ENCODE results near the gene SPRED2.

SPRED2 gene

DNA sequence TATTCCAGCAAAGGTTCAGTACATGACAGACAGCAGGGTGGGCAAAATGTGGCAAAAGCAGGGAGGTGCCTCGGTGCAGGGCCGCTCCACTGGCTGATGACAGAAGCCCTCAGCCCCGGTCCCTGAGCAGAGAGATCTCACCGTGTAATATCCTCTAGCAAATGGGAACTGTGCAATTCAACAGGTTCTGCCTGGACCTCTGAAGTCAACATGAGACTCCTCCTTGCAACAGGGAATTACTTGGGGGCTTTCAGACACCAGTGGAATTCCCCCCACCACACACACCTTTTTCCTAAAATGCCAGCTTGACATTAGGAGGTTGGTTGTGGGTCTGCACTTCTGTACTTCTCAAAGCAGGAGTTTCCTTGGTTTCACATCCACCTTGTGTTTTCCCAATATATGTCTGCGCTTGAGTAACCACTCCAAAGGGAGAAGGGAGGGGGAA lies 50.8 kb downstream of the SPRED2 start:
- no peak for TF ChIP-seq CTCF (conservative IDR thresholded peaks at IDR 0.05; ENCODE audit: low read depth, low read length)
- H3K4me3 ChIP-seq (ENCODE audit: low read length) = no peak overlapping the region
- no peak for DNase-seq (ENCODE audit: low read depth)

DNA sequence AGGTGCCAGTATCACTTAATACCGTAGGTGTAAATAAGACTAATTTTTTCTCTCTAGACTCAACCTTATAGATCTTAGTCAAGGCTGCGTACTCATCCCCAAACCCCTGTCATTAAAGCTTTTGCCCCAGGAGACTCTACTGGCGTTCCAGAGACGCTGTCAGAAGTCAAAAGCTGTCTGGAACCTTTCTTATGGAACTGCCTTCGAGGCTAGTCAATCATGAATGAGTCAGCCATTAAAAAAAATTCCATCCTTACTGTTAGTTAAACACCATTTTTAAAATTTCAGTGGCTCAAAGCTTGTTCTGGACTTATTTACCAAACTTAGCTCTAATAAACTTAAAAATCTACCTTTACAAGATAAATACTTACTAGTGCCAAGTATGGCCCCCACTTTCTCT lies 52.1 kb downstream of the SPRED2 start:
- no peak overlapping the region for H3K4me3 ChIP-seq (ENCODE audit: low read length)
- TF ChIP-seq CTCF (conservative IDR thresholded peaks at IDR 0.05; ENCODE audit: low read depth, low read length) = no peak
- DNase-seq (ENCODE audit: low read depth) = no peak

DNA sequence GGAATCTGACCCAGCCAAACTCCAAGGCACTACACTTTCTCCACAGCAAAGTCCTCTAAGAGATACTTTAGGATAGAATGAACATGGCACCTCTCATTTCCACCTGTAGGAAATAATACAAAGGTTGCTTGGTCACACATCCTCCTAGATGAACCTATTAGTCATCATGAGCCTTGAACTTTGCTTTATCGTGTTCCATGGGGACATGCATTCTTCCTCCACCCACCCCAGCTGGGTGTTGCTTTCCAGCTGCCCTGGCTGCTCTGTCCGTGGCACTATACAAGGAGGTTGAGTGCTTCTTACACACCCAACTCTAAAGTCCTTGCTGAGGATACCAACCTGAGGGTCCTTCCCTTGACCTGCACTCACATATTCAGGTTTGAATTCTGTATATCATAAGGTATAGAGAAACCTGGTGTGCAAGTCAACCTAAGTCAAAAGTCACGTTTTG lies 52.7 kb downstream of the SPRED2 start:
- DNase-seq (ENCODE audit: low read depth) = no peak
- no peak overlapping the region for H3K4me3 ChIP-seq (ENCODE audit: low read length)
- no peak for TF ChIP-seq CTCF (conservative IDR thresholded peaks at IDR 0.05; ENCODE audit: low read depth, low read length)

DNA sequence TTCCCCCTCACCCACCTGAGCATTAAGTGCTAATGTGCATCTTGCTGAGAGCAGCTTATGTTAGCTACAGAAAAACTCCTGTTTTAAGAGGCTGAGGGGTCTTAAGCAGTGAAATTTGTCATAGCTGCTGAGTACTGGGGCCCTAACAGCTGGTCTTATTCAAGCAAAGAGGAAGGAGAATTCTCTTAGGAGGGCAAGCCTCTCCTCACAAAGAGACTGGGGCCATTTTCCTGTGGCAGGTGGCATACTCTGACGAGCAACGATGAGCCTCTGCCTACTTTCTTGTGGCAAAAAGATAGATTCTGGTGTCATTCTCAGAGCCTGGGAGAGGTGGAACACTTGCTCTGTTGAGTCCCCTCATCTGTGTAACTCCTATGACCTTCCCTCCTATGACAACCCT lies 53.2 kb downstream of the SPRED2 start:
- H3K4me3 ChIP-seq (ENCODE audit: low read length) = no peak overlapping the region
- no peak for TF ChIP-seq CTCF (conservative IDR thresholded peaks at IDR 0.05; ENCODE audit: low read depth, low read length)
- DNase-seq (ENCODE audit: low read depth) = no peak

DNA sequence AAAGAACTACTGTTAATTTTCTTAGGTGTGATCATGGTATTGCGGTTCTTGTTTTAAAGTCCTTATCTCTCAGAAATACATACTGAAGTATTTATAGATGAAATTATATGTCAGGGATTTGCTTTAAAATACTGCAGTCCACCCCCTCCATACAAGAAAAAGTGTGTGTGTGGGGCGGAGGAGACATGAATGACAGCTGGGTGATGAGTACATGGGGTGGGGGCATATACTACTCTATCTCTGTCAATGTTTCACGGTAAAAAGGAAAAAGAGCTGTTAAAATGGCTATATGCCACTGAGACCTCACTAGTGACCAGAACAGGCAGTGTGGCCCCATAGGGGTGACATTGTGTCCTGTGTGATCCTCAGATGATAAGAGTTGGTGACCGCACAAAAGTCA lies 54.1 kb downstream of the SPRED2 start:
- no peak for TF ChIP-seq CTCF (conservative IDR thresholded peaks at IDR 0.05; ENCODE audit: low read depth, low read length)

GRCh38 chr2:65377556-65378192 lies 54.7 kb downstream of the SPRED2 start:
- H3K4me3 ChIP-seq (ENCODE audit: low read length) = no peak overlapping the region
- DNase-seq (ENCODE audit: low read depth) = no peak
- no peak for TF ChIP-seq CTCF (conservative IDR thresholded peaks at IDR 0.05; ENCODE audit: low read depth, low read length)

More for the DNA sequence above, 54.1 kb downstream of the SPRED2 start:
- no peak for DNase-seq (ENCODE audit: low read depth)
- H3K4me3 ChIP-seq (ENCODE audit: low read length) = no peak overlapping the region

DNA sequence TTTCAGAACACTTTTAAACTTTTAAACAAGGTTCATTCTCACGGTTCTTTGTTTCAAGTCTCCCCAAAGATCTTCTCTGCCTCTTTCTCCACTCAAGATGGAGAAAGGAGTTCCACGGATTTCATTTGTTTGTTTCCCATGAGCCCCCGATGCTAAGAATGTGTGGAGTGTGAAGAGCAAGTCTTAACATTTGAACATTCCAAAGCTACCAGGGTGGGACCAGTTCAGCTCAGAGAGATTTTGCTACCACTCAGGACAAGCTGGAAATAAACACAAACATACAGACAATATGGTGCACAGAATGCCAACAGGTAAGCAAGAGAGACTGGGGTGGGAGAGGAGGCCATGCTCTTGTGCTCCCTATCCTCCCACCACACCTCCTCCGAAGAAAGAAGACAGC lies 56.7 kb downstream of the SPRED2 start:
- no peak overlapping the region for H3K4me3 ChIP-seq (ENCODE audit: low read length)
- no peak for TF ChIP-seq CTCF (conservative IDR thresholded peaks at IDR 0.05; ENCODE audit: low read depth, low read length)
- DNase-seq (ENCODE audit: low read depth) = no peak

All from retinal pigment epithelial cell (primary cell).